Measurements from ENCODE around the gene SCRN2. TPM values are rescaled to one million over a fixed set of nuclear protein-coding genes. Genes with fewer than 3 reads are reported as not detected.

Gene SCRN2
- total RNA-seq, 3 donors from 2014 or later (not counting 1 experiment from before 2014, with no cell fraction given) = 33.7 to 38.0 (median 35.7) TPM

GRCh38 chr17:47862621-47863440, 21.8 kb upstream of the SCRN2 start:
- H3K9me3 ChIP-seq (ENCODE audit: control insufficient read depth, insufficient read depth, low read length) = no peaks in the 10 kb centered on the region
- no peak overlapping the region for H3K4me3 ChIP-seq (ENCODE audit: low read length)
- no peak for DNase-seq
- intact Hi-C loops (cut with micrococcal nuclease) = no loop called here
- Mint-ChIP-seq H3K4me1 (no peaks in the 10 kb centered on the region), H3K9me3 (no peaks in the 10 kb centered on the region), H3K36me3 (no peaks in the 10 kb centered on the region), H3K4me3 (no peak overlapping the region), H3K27me3 (ENCODE audit: low read depth in 2 of 2) (peaks cover 21 to 23% of the 10 kb centered on the region in 2 donors), H3K27ac (no peak overlapping the region)
- H3K27ac ChIP-seq (ENCODE audit: low read length) = no peak overlapping the region
- no peaks in the 10 kb centered on the region for H3K36me3 ChIP-seq (ENCODE audit: control insufficient read depth, insufficient read depth, low read length)
- 76% methylated on average over 7 of the region's 7 CpGs for WGBS (ENCODE audit: insufficient coverage)
- no peak for ATAC-seq
- no peaks in the 10 kb centered on the region for H3K4me1 ChIP-seq (ENCODE audit: control insufficient read depth, insufficient read depth, low read length)
- H3K27me3 ChIP-seq (ENCODE audit: control insufficient read depth, insufficient read depth, low read length) = no peaks in the 10 kb centered on the region
- TF ChIP-seq, protein P1, sequence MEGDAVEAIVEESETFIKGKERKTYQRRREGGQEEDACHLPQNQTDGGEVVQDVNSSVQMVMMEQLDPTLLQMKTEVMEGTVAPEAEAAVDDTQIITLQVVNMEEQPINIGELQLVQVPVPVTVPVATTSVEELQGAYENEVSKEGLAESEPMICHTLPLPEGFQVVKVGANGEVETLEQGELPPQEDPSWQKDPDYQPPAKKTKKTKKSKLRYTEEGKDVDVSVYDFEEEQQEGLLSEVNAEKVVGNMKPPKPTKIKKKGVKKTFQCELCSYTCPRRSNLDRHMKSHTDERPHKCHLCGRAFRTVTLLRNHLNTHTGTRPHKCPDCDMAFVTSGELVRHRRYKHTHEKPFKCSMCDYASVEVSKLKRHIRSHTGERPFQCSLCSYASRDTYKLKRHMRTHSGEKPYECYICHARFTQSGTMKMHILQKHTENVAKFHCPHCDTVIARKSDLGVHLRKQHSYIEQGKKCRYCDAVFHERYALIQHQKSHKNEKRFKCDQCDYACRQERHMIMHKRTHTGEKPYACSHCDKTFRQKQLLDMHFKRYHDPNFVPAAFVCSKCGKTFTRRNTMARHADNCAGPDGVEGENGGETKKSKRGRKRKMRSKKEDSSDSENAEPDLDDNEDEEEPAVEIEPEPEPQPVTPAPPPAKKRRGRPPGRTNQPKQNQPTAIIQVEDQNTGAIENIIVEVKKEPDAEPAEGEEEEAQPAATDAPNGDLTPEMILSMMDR (IDR thresholded peaks at IDR 0.05) = no peak

DNA sequence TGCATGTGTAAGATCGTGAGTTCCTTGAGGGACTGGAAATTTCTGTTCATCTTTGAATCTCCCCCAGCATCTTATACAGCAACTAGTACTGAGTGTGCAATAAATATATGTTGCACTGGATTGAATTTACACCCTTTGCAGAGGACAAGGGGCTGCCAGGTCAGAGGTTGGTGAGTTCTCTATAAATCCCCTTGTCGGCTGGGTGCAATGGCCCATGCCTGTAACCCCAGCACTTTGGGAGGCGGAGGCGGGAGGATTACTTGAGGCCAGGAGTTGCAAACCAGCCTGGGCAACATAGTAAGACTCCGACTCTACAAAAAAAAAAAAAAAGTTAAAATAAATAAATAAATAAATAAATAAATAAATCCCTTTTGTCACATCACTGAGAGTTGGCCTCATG, 19.3 kb upstream of the SCRN2 start:
- TF ChIP-seq, protein P1 (IDR thresholded peaks at IDR 0.05) = no peak
- Histone ChIP-seq H3K4me1 (ENCODE audit: control insufficient read depth, insufficient read depth, low read length) (no peaks in the 10 kb centered on the region), H3K36me3 (ENCODE audit: control insufficient read depth, insufficient read depth, low read length) (no peaks in the 10 kb centered on the region), H3K27ac (ENCODE audit: low read length) (no peak overlapping the region), H3K27me3 (ENCODE audit: control insufficient read depth, insufficient read depth, low read length) (no peaks in the 10 kb centered on the region), H3K4me3 (ENCODE audit: low read length) (no peak overlapping the region), H3K9me3 (ENCODE audit: control insufficient read depth, insufficient read depth, low read length) (no peaks in the 10 kb centered on the region)
- WGBS (ENCODE audit: insufficient coverage) = 98% methylated on average over 3 of the region's 5 CpGs
- H3K27me3 Mint-ChIP-seq (ENCODE audit: low read depth in 2 of 2) = peaks cover 30 to 41% of the 10 kb centered on the region in 2 donors
- ATAC-seq (no peak), DNase-seq (no peak)
- no peaks in the 10 kb centered on the region for H3K4me1 Mint-ChIP-seq
- intact Hi-C loops (cut with micrococcal nuclease) = no loop called here
- H3K27ac Mint-ChIP-seq = no peak overlapping the region
- H3K9me3 Mint-ChIP-seq = no peaks in the 10 kb centered on the region
- no peak overlapping the region for H3K4me3 Mint-ChIP-seq
- no peaks in the 10 kb centered on the region for H3K36me3 Mint-ChIP-seq

DNA sequence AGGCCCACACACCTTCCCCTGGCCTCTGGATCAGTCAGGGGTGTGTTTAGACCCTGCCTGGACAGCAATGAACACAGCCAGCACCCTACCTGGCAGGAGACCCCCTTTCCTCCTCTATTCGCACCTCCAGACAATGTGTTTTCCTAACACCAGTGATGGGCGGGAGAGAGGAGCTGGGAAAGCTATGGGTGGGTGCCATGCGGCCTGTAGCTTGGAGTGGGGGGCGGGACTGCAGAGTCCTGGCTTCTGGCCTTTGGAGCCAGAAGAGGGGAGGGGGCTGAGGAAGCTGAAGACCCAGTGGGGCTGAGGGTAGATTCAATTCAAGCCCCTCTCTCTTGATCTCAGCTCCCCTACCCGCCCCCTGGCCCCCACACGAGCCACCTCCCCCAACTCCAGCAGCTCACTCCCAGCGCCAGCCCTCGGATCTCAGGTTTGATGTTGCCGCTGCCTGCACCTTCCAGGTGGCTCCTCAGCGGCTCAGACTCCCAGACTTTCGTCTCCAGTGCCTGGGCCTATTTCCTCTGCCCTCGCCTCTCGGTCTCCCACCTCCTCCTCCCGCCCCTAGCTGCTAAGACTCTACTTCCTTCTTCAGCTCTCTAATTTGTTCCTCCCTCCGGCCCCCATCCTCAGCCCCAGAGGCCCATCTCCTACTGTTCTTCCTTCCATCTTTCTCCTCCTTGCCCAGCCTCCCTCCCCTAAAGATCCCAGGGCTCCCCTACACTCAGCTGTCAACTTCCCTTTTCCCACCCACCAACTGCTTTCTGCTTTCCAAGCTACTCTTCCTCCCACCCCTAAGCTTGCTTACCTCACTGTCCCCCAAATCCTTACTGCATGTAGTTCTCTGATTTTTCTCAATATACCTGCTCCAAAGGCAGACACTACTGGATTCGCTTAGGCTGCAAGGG, 16.7 kb upstream of the SCRN2 start:
- H3K4me1 Mint-ChIP-seq = no peaks in the 10 kb centered on the region
- H3K27ac Mint-ChIP-seq = no peak overlapping the region
- no peak overlapping the region for H3K27ac ChIP-seq (ENCODE audit: low read length)
- ATAC-seq = no peak
- H3K4me3 ChIP-seq (ENCODE audit: low read length) = no peak overlapping the region
- WGBS (ENCODE audit: insufficient coverage) = 61% methylated on average over 16 of the region's 16 CpGs
- H3K4me1 ChIP-seq (ENCODE audit: control insufficient read depth, insufficient read depth, low read length) = no peaks in the 10 kb centered on the region
- TF ChIP-seq, protein P1 (IDR thresholded peaks at IDR 0.05) = no peak
- DNase-seq = no peak
- no peaks in the 10 kb centered on the region for H3K9me3 ChIP-seq (ENCODE audit: control insufficient read depth, insufficient read depth, low read length)
- no peaks in the 10 kb centered on the region for H3K36me3 Mint-ChIP-seq
- no peaks in the 10 kb centered on the region for H3K36me3 ChIP-seq (ENCODE audit: control insufficient read depth, insufficient read depth, low read length)
- peaks cover 56 to 67% of the 10 kb centered on the region in 2 donors for H3K27me3 Mint-ChIP-seq (ENCODE audit: low read depth in 2 of 2)
- H3K27me3 ChIP-seq (ENCODE audit: control insufficient read depth, insufficient read depth, low read length) = peaks cover 10% of the 10 kb centered on the region
- intact Hi-C loops (cut with micrococcal nuclease) = no loop called here
- H3K9me3 Mint-ChIP-seq = no peaks in the 10 kb centered on the region
- no peak overlapping the region for H3K4me3 Mint-ChIP-seq

All from natural killer cell (primary cell).